Activated T-cell treated with anti-CD3 and anti-CD28 coated beads for 4 hours (primary cell): ENCODE results near the gene ATP6V1A.
A peak's percentile ranks its signal among the peaks of the same experiment; 100 is the strongest.

ENCODE experiments used
- DNase-seq: peaks from one replicate; pipeline ENCODE4 v3.0.0-alpha.2; 2020

ATP6V1A gene

DNA sequence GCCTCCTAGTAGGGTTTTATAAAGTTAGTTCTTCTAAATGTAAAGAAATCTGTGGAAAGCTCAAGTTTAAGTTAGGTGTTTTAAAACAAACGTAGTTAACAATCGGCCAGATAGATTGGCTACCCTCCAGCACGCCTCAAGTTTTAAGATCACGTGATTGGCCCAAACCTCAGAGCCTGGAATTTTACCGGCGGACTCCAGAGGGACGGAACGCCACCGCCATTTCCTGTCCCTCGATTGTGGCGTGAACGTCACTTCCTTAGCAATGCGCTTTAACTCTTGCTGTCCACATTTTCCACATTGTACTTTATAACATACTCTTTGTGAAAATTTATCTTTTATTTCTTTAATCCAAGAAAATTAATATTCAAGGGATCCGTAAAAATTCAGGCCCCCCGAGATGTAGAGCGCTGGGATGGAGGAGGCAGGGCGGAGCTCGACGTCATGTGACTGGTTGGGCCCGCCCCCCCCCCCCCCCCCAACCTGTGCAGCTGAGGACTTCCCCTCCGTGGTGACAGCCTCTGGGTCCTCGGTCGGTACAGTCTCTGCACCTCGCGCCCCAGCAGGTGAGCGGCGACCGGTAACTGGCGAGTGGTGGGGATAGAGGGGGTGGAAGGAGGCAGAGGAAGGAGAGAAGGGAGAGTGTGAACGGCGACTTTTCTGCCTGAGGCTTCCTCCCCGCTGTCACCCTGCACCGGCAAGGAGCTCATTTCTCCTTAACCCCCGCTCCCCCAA lies at the start of gene ATP6V1A:
Gene ATP6V1A, plus strand, starts transcription at position 488 of the 735 bp plus-strand sequence. CDS start 31,719 bp downstream, outside the sequence.
- peak; percentile 69 for DNase-seq

DNA sequence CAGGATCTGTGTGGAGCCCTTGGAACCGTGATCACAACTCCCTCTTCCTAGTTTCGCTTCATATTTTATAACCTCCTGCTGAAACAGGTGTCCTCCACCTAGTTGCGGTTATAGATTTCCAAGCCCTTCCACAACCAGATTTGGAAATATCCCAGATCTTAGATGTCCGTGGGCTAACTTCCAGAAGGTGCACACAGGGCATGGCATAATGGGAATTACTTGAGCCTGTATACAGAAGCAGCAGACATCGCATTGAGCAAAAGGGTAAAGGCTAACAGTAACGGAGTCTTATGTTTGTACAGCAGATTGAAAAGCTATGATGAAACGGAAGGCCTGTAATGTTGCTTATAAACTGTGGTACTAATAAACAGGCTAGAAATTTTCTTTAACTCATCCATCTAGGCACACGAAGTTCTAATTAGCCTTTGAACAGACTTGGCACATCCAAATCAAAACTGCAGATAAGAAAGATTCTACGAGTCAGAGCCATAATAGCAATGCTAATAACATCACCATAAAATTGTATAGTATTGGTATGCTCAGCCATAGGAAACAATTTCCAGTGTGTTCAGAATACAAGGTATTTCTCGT lies 49.2 kb upstream of the ATP6V1A start:
- DNase-seq, result no peak

DNA sequence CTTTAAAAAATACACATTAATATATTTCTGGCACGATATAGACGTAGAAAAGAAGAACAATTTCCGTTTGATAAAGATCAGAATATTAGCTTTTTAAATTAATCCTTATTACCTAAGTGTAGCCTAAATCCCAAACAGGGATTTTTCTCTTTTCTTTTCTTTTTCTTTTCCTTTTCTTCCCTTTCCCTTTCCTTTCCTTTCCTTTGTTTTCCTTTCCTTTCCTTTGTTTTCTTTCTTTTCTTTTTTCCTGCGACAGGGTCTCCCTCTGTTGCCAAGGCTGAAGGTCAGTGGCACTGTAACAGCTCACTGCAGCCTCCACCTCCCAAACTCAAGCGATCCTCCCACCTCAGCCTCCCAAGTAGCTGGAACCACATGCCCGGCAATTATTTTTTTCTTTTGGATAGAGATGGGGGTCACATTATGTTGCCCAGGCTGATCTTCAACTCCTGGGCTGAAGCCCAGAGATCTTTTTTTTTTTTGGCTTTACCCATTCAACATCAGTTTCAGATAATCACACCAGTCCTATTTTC lies 48.6 kb upstream of the ATP6V1A start:
- no peak for DNase-seq

- DNase-seq, result no peak
Measured at GRCh38 chr3:113698956-113699355, 47.9 kb upstream of the ATP6V1A start.

DNA sequence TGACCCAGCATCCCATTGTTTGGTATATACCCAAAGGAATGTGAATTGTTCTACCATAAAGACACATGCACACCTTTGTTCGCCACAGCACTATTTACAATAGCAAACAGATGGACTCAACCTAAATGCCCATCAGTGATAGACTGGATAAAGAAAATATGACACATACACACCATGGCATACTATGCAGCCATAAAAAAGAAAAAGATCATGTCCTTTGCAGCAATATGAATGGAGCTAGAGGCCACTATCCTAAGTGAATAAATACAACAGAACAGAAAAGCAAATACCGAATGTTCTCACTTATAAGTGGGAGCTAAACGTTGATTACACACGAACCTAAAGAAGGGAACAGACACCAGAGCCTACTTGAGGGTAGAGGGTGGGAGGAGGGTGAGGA lies 39.0 kb upstream of the ATP6V1A start:
- DNase-seq, result no peak

DNA sequence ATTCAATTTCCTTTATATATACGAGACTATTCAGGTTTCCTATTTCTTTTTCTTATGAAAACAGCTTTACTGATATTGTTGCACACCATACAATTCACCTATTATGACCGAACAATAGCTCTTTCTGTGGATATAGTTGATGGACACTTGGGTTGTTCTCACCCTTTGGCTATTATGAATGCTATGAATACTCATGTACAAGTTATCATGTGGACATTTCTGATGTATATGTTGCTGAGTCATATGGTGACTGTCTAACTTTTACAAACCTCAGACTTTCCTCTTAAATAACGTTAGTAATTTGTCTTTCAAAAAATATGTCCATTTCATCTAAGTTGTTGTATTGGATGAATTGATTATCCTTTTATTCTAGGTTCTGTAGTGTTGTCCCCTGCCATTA lies 34.7 kb upstream of the ATP6V1A start:
- DNase-seq, result no peak

GRCh38 chr3:113714702-113715101 lies 32.1 kb upstream of the ATP6V1A start:
- DNase-seq, result no peak

DNA sequence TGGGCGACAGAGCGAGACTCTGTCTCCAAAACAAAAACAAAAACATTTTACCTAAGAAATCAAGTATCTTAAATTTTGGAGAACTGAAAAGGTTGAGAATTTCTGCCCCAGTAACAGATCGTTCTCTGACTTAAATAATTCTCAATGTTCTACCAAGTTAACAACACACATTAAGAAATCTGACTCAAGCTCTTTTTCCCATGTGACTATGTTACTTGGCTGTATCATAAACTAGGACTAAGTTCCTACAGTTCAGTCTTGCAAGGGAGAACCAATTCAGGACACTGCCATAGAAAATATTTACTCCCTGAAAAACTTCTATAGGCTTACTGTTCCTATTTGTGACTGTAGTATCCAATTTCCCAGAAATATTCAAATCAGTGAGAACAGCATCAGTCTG lies 29.5 kb upstream of the ATP6V1A start:
- DNase-seq, result no peak

DNA sequence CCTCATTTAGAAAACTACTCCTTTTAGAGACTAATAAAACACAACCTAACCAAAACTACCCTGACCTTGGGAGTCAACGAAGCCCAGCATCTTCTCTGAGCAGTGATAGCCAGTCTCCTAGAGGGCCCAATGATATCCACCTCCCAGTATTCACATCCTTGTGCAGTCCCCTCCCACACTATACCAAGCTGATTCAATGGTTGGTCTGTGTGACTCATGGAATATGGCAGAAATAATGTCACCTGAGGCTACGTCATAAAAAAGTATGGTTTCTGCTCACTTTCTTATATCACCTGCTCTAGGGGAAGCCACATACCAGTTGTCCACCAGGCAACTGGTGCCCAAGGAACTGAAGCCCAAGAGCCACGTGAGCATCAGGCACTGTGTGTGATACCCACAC lies 29.0 kb upstream of the ATP6V1A start:
- DNase-seq, result no peak

DNA sequence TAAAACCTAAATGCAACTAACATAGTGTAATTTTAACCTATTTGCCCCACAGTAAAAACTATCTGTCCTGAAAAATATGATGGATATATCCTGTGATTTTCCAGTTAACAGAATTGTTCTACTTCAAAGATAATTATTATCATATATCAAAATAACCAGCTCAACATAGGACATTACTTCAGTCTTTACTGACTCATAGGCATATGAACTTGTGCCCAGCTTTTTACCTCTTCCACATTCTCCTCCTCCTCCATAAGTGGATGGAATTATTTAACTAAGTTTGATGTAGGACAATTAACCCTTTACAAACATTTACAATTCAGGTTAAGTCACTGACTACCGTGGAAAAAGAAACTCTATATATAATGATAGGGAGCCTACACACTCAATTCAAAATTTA lies 27.5 kb upstream of the ATP6V1A start:
- no peak for DNase-seq

- DNase-seq, result no peak
Measured at GRCh38 chr3:113719758-113720157, 27.1 kb upstream of the ATP6V1A start.

DNA sequence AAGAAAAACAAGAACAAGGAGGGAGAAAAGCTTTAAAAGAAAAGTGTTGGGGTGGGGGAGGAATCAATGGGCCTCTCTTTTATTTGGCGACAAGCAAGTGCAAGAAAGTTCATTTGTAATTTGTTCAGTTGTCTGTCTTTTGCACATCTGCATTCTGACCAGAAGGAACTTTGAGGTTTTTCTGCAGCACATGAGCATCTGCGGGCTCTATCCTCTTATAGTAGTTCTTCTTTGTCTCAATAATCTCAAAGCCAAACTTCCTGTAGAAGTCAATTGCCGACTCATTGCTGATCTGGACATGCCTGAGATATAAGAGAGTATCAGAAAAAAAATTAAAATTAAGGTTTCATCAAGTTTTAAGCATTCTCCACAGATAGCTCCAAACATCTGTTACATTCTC lies 25.2 kb upstream of the ATP6V1A start:
- DNase-seq, result no peak

- DNase-seq, result no peak
Measured at GRCh38 chr3:113728661-113729060, 18.2 kb upstream of the ATP6V1A start.

- no peak for DNase-seq
Measured at GRCh38 chr3:113730550-113730949, 16.3 kb upstream of the ATP6V1A start.

GRCh38 chr3:113731694-113732093 lies 15.1 kb upstream of the ATP6V1A start:
- DNase-seq, result no peak

DNA sequence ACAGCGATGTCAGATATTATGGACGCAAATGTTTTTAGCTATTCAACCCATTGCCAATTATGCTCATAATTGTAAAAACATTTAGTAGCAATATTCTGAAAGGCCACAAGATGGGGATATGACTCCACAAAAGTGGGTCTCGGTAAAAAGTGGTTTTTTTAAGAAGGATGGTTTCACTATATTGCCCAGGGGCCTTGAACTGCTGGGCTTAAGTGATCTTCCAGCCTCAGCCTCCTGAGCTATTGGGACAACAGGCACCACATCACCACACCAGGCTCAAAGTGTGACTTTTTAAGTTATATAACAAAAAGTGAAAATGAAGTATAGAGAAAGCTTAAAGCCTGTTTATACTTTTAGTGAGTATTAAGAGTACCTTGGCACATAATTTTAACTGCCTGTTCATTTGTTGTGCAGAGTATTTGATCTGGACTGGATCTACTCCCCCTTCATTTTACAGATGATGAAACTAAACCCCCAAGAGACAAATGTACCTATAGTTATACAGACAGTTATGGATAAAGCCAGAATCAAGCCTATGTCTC lies 10.2 kb upstream of the ATP6V1A start:
- DNase-seq, result no peak

GRCh38 chr3:113741086-113741485 lies 5.7 kb upstream of the ATP6V1A start:
- DNase-seq, result no peak

DNA sequence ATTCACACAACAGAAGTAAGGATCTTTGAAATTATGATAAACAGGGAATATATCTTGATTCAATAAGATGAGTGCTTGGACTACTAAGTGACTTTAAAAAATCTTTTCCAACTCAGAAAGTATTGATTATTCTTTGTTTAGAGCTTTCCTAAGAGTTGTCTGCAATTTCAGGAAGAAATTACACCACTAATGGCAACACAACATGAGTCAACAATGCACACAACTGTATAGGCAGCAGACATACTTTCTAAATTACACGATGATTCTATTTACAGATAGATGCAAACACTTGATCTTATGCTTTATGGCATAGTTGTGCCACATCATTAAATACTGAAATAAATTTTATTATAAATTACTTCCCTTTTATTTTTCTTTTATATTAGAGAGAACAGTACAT lies 5.2 kb upstream of the ATP6V1A start:
- DNase-seq, result no peak

- no peak for DNase-seq
Measured at GRCh38 chr3:113743006-113743630, 3.7 kb upstream of the ATP6V1A start.

GRCh38 chr3:113744941-113745755 lies 1.7 kb upstream of the ATP6V1A start:
- DNase-seq, result peak; percentile 69

GRCh38 chr3:113745756-113746547 lies 883 bp upstream of the ATP6V1A start, which contains the start of gene NAA50:
TSS of gene NAA50 (minus strand) at chr3:113746249. CDS start at chr3:113745949, 300 bp downstream.
- peak; percentile 92 for DNase-seq
